GM12878 (cell line): ENCODE data around the gene SV2B. TPM values are rescaled to one million over a fixed set of nuclear protein-coding genes. Genes with fewer than 3 reads are reported as not detected.

Experiments used
- ATAC-seq: fragments of 200-7000 bp; cut with Tn5 transposase; 3 replicates; pipeline ENCODE4 v1.9.1; 2020; ENCODE audit warnings: mild to moderate bottlenecking, moderate library complexity
- BruUV-seq: library from RNA; stranded (reverse); fragments of 400-500 nt; replicated peaks from 2 replicates; lab custom pipeline; 2021; lab: Mats Ljungman, UMichigan
- CTCF ChIA-PET: fragments of 300-600 bp; sonication (Branson Sonifier 250); formaldehyde crosslinking; extraction: SDS; loops from one replicate; lab custom pipeline; 2021; ENCODE audit warnings: inconsistent platforms; lab: Yijun Ruan, JAX
- POLR2A ChIA-PET: fragments of 350-600 bp; formaldehyde crosslinking; extraction: SDS; loops from one replicate; lab custom pipeline; 2021; ENCODE audit warnings: inconsistent platforms; lab: Charles Lee
- RAD21 ChIA-PET: fragments of 300-600 bp; sonication (Branson Sonifier 250); formaldehyde crosslinking; loops from one replicate; lab custom pipeline; 2023; ENCODE audit warnings: antibody characterized with exemption; ENCODE audit not compliant: unreplicated experiment; lab: Charles Lee
- SMC1A ChIA-PET: fragments of 300-600 bp; sonication (Branson Sonifier 250); formaldehyde crosslinking; loops from one replicate; lab custom pipeline; 2023; ENCODE audit not compliant: unreplicated experiment, uncharacterized antibody; lab: Charles Lee
- DNase-seq: peaks from one replicate; pipeline ENCODE4 v3.0.0-alpha.2; 2011; ENCODE audit warnings: low read depth, low spot score
- FAIRE-seq: peaks from 3 replicates; lab custom pipeline; 2011; peaks lifted over from hg19 to GRCh38; lab: Jason Lieb, UNC
- H2AFZ ChIP-seq: 2 replicates; pipeline ENCODE4 v1.6.0; 2011; ENCODE audit warnings: low read depth, low read length, control low read depth; ENCODE audit not compliant: control insufficient read depth
- H3K27ac ChIP-seq: 2 replicates; pipeline ENCODE4 v1.5.1; 2011; ENCODE audit warnings: control low read depth; ENCODE audit not compliant: control insufficient read depth, insufficient read depth
- H3K27me3 ChIP-seq, 2 experiments: replicated peaks in 1 of 2; 2 replicates each; pipeline versions ENCODE4 v1.6.0 to v1.6.1; 2011; ENCODE audit warnings: low read length in 1 of 2; ENCODE audit not compliant: control insufficient read depth in 2 of 2, insufficient read depth in 2 of 2
- H3K36me3 ChIP-seq, 2 experiments: 2 replicates each; pipeline ENCODE4 v1.5.1; 2011; ENCODE audit warnings: low read length in 1 of 2; ENCODE audit not compliant: control insufficient read depth in 2 of 2, insufficient read depth in 2 of 2
- H3K4me1 ChIP-seq: 2 replicates; pipeline ENCODE4 v1.6.1; 2011; ENCODE audit warnings: mild to moderate bottlenecking, low read length, moderate library complexity, mixed read lengths; ENCODE audit not compliant: control insufficient read depth, insufficient read depth
- H3K4me2 ChIP-seq: 2 replicates; pipeline ENCODE4 v1.6.0; 2011; ENCODE audit warnings: control low read depth; ENCODE audit not compliant: control insufficient read depth, insufficient read depth
- H3K4me3 ChIP-seq: fragments of 200-600 bp; sonication (generic); 2 replicates; pipeline ENCODE4 v1.5.1; 2016
- H3K79me2 ChIP-seq: 2 replicates; pipeline ENCODE4 v1.6.0; 2011; ENCODE audit warnings: low read length; ENCODE audit not compliant: control insufficient read depth, insufficient read depth
- H3K9ac ChIP-seq: 2 replicates; pipeline ENCODE4 v1.8.0; 2011; ENCODE audit warnings: low read length, control low read depth, mixed read lengths; ENCODE audit not compliant: control insufficient read depth, insufficient read depth
- H3K9me3 ChIP-seq: replicated peaks from 3 replicates; pipeline ENCODE4 v1.5.1; 2011; ENCODE audit warnings: mild to moderate bottlenecking, low read length; ENCODE audit not compliant: control insufficient read depth, insufficient read depth
- H4K20me1 ChIP-seq: 2 replicates; pipeline ENCODE4 v1.6.0; 2011; ENCODE audit not compliant: control insufficient read depth, insufficient read depth
- BCL11A ChIP-seq: IDR thresholded peaks from 2 replicates; pipeline ENCODE4 v1.6.1; 2011; ENCODE audit warnings: low read depth, low read length
- BCL3 ChIP-seq: IDR thresholded peaks from 2 replicates; pipeline ENCODE4 v1.6.1; 2011; ENCODE audit warnings: borderline replicate concordance, low read depth, mild to moderate bottlenecking, moderate library complexity, low read length; ENCODE audit not compliant: insufficient read depth, poor library complexity, severe bottlenecking
- EGR1 ChIP-seq, 2 experiments: IDR thresholded peaks; 1 replicate in 1 of 2; 2 replicates in 1 of 2; pipeline ENCODE4 v1.6.1; 2011 to 2012; ENCODE audit warnings: low read depth in 2 of 2, low read length in 2 of 2, borderline replicate concordance in 1 of 2, mild to moderate bottlenecking in 1 of 2, moderate library complexity in 1 of 2
- GABPA ChIP-seq: IDR thresholded peaks from 2 replicates; pipeline ENCODE4 v1.6.1; 2014; ENCODE audit warnings: antibody characterized with exemption, low read depth, mild to moderate bottlenecking, inconsistent platforms
- HCFC1 ChIP-seq: fragments of 150-350 bp; IDR thresholded peaks from 2 replicates; pipeline ENCODE4 v1.6.1; 2014; ENCODE audit warnings: low read length
- JUND ChIP-seq: IDR thresholded peaks from 2 replicates; pipeline ENCODE4 v1.6.1; 2012; ENCODE audit warnings: low read depth, mild to moderate bottlenecking, low read length, improper control_type of control experiment, moderate library complexity
- KAT2A ChIP-seq: conservative IDR thresholded peaks from 2 replicates; pipeline ENCODE4 v1.6.1; 2011; ENCODE audit warnings: low read depth, low read length; ENCODE audit not compliant: control insufficient read depth
- NFXL1 ChIP-seq: fragments of 450-650 bp; IDR thresholded peaks from 2 replicates; pipeline ENCODE4 v1.6.1; 2017; ENCODE audit warnings: antibody characterized with exemption, mild to moderate bottlenecking, borderline replicate concordance
- NR2F1 ChIP-seq: fragments of 450-650 bp; conservative IDR thresholded peaks from 2 replicates; pipeline ENCODE4 v1.6.1; 2017; ENCODE audit warnings: mild to moderate bottlenecking
- RB1 ChIP-seq: fragments of 450-650 bp; formaldehyde crosslinking; IDR thresholded peaks from 2 replicates; pipeline ENCODE4 v1.6.1; 2017; ENCODE audit warnings: mild to moderate bottlenecking, borderline replicate concordance
- SIX5 ChIP-seq: IDR thresholded peaks from 2 replicates; pipeline ENCODE4 v1.6.1; 2011; ENCODE audit warnings: mild to moderate bottlenecking, low read depth, low read length, moderate library complexity; ENCODE audit not compliant: severe bottlenecking
- SMAD1 ChIP-seq: fragments of 450-650 bp; IDR thresholded peaks from 2 replicates; pipeline ENCODE4 v1.6.1; 2018; ENCODE audit warnings: mild to moderate bottlenecking, low read depth; ENCODE audit not compliant: partially characterized antibody
- SMARCA5 ChIP-seq: fragments of 450-650 bp; IDR thresholded peaks from 2 replicates; pipeline ENCODE4 v1.6.1; 2017; ENCODE audit warnings: mild to moderate bottlenecking
- TBL1XR1 ChIP-seq: IDR thresholded peaks from 2 replicates; pipeline ENCODE4 v1.6.1; 2012; ENCODE audit warnings: low read depth, low read length, improper control_type of control experiment
- ZNF24 ChIP-seq: fragments of 450-650 bp; IDR thresholded peaks from 2 replicates; pipeline ENCODE4 v1.6.1; 2017; ENCODE audit warnings: antibody characterized with exemption, mild to moderate bottlenecking
- ZSCAN29 ChIP-seq: fragments of 450-650 bp; IDR thresholded peaks from 2 replicates; pipeline ENCODE4 v1.6.1; 2017; ENCODE audit warnings: mild to moderate bottlenecking, moderate library complexity
- WGBS: methylation state at CpG from one replicate; pipeline ENCODE4 v1.1.6; 2016; ENCODE audit warnings: low lambda C conversion rate; ENCODE audit not compliant: insufficient replicate concordance, insufficient coverage; ENCODE audit errors: missing lambda C conversion rate; 5-methylcytosine and 5-hydroxymethylcytosine counted together
- in situ Hi-C: fragments of 300-500 bp; cut with MboI; formaldehyde crosslinking; loops from 9 replicates; pipeline ENCODE4 v1.14.3; 2018; ENCODE audit warnings: mixed read lengths
- intact Hi-C: fragments of 100-400 bp; cut with micrococcal nuclease; formaldehyde crosslinking; loops from one replicate; pipeline ENCODE4 v1.14.2; 2022; ENCODE audit not compliant: unreplicated experiment
- polyA plus RNA-seq, 11 experiments: library from polyadenylated mRNA; depleted of rRNA in 4 of 11; unstranded in 6 of 11; stranded (reverse) in 5 of 11; fragments of >200 nt; fragmentation: Nextera tagmentation in 4 of 11; fragmentation: Illumina TruSeq in 1 of 11; extraction: Ambion mirVana in 4 of 11; extraction: Trizol in 1 of 11; gene quantifications; 1 replicate in 1 of 11; 2 replicates in 10 of 11; pipeline versions ENCODE4 v1.2.1 to v1.2.3, GENCODE V29; 2011 to 2016; ENCODE audit warnings: inconsistent platforms in 2 of 11, missing spikeins in 2 of 11, low read depth in 1 of 11
- total RNA-seq, 4 experiments: library from RNA; depleted of rRNA in 3 of 4; stranded (reverse); fragments of >200 nt in 3 of 4; fragmentation: Illumina TruSeq in 1 of 4; extraction: Trizol in 1 of 4; gene quantifications; 2 replicates each; pipeline versions ENCODE4 v1.2.1 to v1.2.3, GENCODE V29; 2013 to 2021

Gene SV2B
- total and polyA plus RNA-seq, 10 of the 15 experiments (the other 5 are each of a cell fraction or from before 2014, with no cell fraction given), result 0.03 to 1.7 (median 1.3) TPM

- ATAC-seq (no peak), DNase-seq (no peak), FAIRE-seq (no peak)
- Histone ChIP-seq H3K79me2 (no peaks in the 10 kb centered on the region), H3K27ac (no peak overlapping the region), H2AFZ (no peak overlapping the region), H3K4me2 (no peak overlapping the region), H3K9ac (no peak overlapping the region), H3K4me3 (no peak overlapping the region), H3K27me3 (no peaks in the 10 kb centered on the region), H4K20me1 (no peaks in the 10 kb centered on the region), H3K9me3 (no peaks in the 10 kb centered on the region), H3K36me3 (no peaks in the 10 kb centered on the region), H3K4me1 (no peaks in the 10 kb centered on the region)
- ChIA-PET CTCF (interaction anchor here (2.5 kb wide), 1 partner anchor 8 kb away, joined by 10 read pairs; no protein-coding TSS in a partner anchor), RAD21 (no interaction called here), POLR2A (no interaction called here), SMC1A (interaction anchor here (0.7 to 1.6 kb wide), 2 partner anchors 8 to 9 kb away, joined by 3 to 4 read pairs; no protein-coding TSS in a partner anchor)
- 48% methylated on average over 5 of the region's 5 CpGs for WGBS
- TF ChIP-seq GABPA (no peak), NFXL1 (no peak), SMAD1 (no peak), SIX5 (no peak), RB1 (no peak), ZSCAN29 (no peak), NR2F1 (no peak), KAT2A (no peak)
- in situ Hi-C loops, result loop anchor here (5.0 kb wide), 1 partner anchor 788 kb away; no protein-coding TSS in a partner anchor
- intact Hi-C loops, result no loop called here
- no TSS peak for BruUV-seq
Measured at GRCh38 chr15:91294795-91295194, 194.7 kb downstream of the SV2B start.

GRCh38 chr15:91298101-91298500 is 198.0 kb downstream of the SV2B start:
- ChIA-PET POLR2A (no interaction called here), RAD21 (interaction anchor here (1.5 kb wide), 1 partner anchor 26 kb away, joined by 3 read pairs; no protein-coding TSS in a partner anchor), CTCF (interaction anchor here (0.8 kb wide), 1 partner anchor 11 kb away, joined by 3 read pairs; no protein-coding TSS in a partner anchor), SMC1A (interaction anchor here (0.8 kb wide), 1 partner anchor 780 kb away, joined by 3 read pairs; no protein-coding TSS in a partner anchor)
- ATAC-seq, result no peak
- in situ Hi-C loops, result loop anchor here (5.0 kb wide), 1 partner anchor 784 kb away; no protein-coding TSS in a partner anchor
- Histone ChIP-seq H3K4me2 (no peak overlapping the region), H3K9me3 (no peaks in the 10 kb centered on the region), H3K27me3 (no peaks in the 10 kb centered on the region), H3K27ac (no peak overlapping the region), H4K20me1 (no peaks in the 10 kb centered on the region), H3K4me3 (no peak overlapping the region), H3K9ac (no peak overlapping the region), H3K79me2 (no peaks in the 10 kb centered on the region), H3K4me1 (no peaks in the 10 kb centered on the region), H3K36me3 (no peaks in the 10 kb centered on the region), H2AFZ (no peak overlapping the region)
- BruUV-seq, result no TSS peak
- 16% methylated on average over 6 of the region's 6 CpGs for WGBS
- intact Hi-C loops, result no loop called here
- no peak for DNase-seq
- FAIRE-seq, result no peak
- no peak for TF ChIP-seq JUND
- TF ChIP-seq HCFC1, result no peak
- TF ChIP-seq ZNF24, result no peak
- TF ChIP-seq ZSCAN29, result no peak
- TF ChIP-seq EGR1 (IDR thresholded peaks at IDR 0.05; ENCODE audit: borderline replicate concordance in 1 of 2, low read depth in 2 of 2, low read length in 2 of 2), result no peak
- no peak for TF ChIP-seq TBL1XR1
- no peak for TF ChIP-seq BCL11A
- no peak for TF ChIP-seq RB1
- TF ChIP-seq BCL3, result no peak
- no peak for TF ChIP-seq SMARCA5
